AG09309 (cell line): ENCODE measurements around the gene ELOVL5.

Source experiments
- DNase-seq: peaks from one replicate; pipeline ENCODE4 v3.0.0-alpha.2; 2010; ENCODE audit warnings: low read depth
- H3K4me3 ChIP-seq: 2 replicates; pipeline ENCODE4 v1.5.1; 2011; ENCODE audit warnings: mild to moderate bottlenecking, low read depth, low read length, moderate library complexity; ENCODE audit not compliant: control insufficient read depth
- CTCF ChIP-seq: IDR thresholded peaks from 2 replicates; pipeline ENCODE4 v1.5.1; 2011; ENCODE audit warnings: mild to moderate bottlenecking, low read depth, low read length, inconsistent platforms; ENCODE audit not compliant: insufficient read depth, control insufficient read depth; ENCODE audit errors: missing control alignments

Gene ELOVL5

GRCh38 chr6:53300656-53301551, 47.8 kb downstream of the ELOVL5 start:
- DNase-seq: no peak
- no peak overlapping the region for H3K4me3 ChIP-seq
- no peak for TF ChIP-seq CTCF

GRCh38 chr6:53299331-53300005, 49.3 kb downstream of the ELOVL5 start:
- DNase-seq: no peak
- TF ChIP-seq CTCF: no peak
- H3K4me3 ChIP-seq: no peak overlapping the region

GRCh38 chr6:53297004-53297403, 51.7 kb downstream of the ELOVL5 start:
- no peak for TF ChIP-seq CTCF
- DNase-seq: no peak
- no peak overlapping the region for H3K4me3 ChIP-seq

- no peak overlapping the region for H3K4me3 ChIP-seq
- no peak for DNase-seq
- no peak for TF ChIP-seq CTCF
These were observed 53.6 kb downstream of the ELOVL5 start for GRCh38 chr6:53295176-53295575.

- TF ChIP-seq CTCF: no peak
- no peak for DNase-seq
- no peak overlapping the region for H3K4me3 ChIP-seq
These were observed 54.1 kb downstream of the ELOVL5 start for GRCh38 chr6:53294611-53295010.

GRCh38 chr6:53294095-53294494, 54.7 kb downstream of the ELOVL5 start:
- no peak overlapping the region for H3K4me3 ChIP-seq
- no peak for DNase-seq
- TF ChIP-seq CTCF: peak; percentile 62

GRCh38 chr6:53293691-53294090, 55.1 kb downstream of the ELOVL5 start:
- no peak overlapping the region for H3K4me3 ChIP-seq
- DNase-seq: no peak
- no peak for TF ChIP-seq CTCF
